Measurements from ENCODE around the gene HSPA12B. TPM values are rescaled to one million over a fixed set of nuclear protein-coding genes. Genes with fewer than 3 reads are reported as not detected.
A peak's percentile ranks its signal among the peaks of the same experiment; 100 is the strongest.

The HSPA12B gene
- total RNA-seq, 1 donor from 2014 or later = 0.44 TPM

- H3K4me1 Mint-ChIP-seq (ENCODE audit: low read depth, unreplicated experiment) = no peaks in the 10 kb centered on the region
- peaks cover 3% of the 10 kb centered on the region for H3K9me3 Mint-ChIP-seq (ENCODE audit: unreplicated experiment)
- no peaks in the 10 kb centered on the region for H3K36me3 Mint-ChIP-seq (ENCODE audit: unreplicated experiment)
- no peak overlapping the region for H3K4me3 Mint-ChIP-seq (ENCODE audit: unreplicated experiment)
- H3K27me3 Mint-ChIP-seq (ENCODE audit: unreplicated experiment) = peaks cover 3% of the 10 kb centered on the region
- TF ChIP-seq CTCF (IDR thresholded peaks at IDR 0.05; ENCODE audit: partially characterized antibody, unreplicated experiment) = no peak
- DNase-seq = no peak
- H3K27ac Mint-ChIP-seq (ENCODE audit: unreplicated experiment) = no peak overlapping the region
Observed at GRCh38 chr20:3706774-3707507, 25.5 kb upstream of the HSPA12B start.

GRCh38 chr20:3707508-3707899, 25.0 kb upstream of the HSPA12B start:
- H3K36me3 Mint-ChIP-seq (ENCODE audit: unreplicated experiment) = no peaks in the 10 kb centered on the region
- no peak overlapping the region for H3K27ac Mint-ChIP-seq (ENCODE audit: unreplicated experiment)

DNA sequence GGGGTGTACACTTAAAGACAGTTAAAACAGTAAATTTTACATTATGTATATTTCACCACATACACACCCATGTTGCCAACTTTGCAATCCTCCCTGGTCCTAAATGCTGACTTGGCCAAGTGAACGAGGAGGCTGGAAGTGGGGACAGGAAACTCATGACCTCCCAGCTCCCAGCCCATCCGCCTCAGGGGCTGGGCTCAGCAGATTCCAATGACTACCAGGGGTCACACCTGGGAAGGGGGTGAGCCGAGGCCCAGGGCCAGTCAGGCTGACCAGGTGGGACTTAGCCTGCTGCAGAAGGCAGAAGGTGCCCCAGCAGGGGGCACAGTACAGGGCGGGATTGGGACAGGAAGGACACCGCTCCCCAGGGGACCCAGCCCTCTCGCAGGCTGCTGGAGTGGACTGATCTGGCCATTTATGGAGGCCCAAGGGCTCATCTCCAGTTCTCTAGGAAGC, 22.4 kb upstream of the HSPA12B start:
- Mint-ChIP-seq H3K36me3 (ENCODE audit: unreplicated experiment) (no peaks in the 10 kb centered on the region), H3K4me3 (ENCODE audit: unreplicated experiment) (no peak overlapping the region), H3K4me1 (ENCODE audit: low read depth, unreplicated experiment) (no peaks in the 10 kb centered on the region), H3K27ac (ENCODE audit: unreplicated experiment) (no peak overlapping the region), H3K9me3 (ENCODE audit: unreplicated experiment) (peaks cover 5% of the 10 kb centered on the region), H3K27me3 (ENCODE audit: unreplicated experiment) (peaks cover 7% of the 10 kb centered on the region)
- no peak for DNase-seq
- no peak for TF ChIP-seq CTCF (IDR thresholded peaks at IDR 0.05; ENCODE audit: partially characterized antibody, unreplicated experiment)

More at GRCh38 chr20:3707508-3707899, 25.0 kb upstream of the HSPA12B start:
- Mint-ChIP-seq H3K9me3 (ENCODE audit: unreplicated experiment) (peaks cover 3% of the 10 kb centered on the region), H3K27me3 (ENCODE audit: unreplicated experiment) (peaks cover 3% of the 10 kb centered on the region), H3K4me3 (ENCODE audit: unreplicated experiment) (no peak overlapping the region), H3K4me1 (ENCODE audit: low read depth, unreplicated experiment) (no peaks in the 10 kb centered on the region)
- no peak for TF ChIP-seq CTCF (IDR thresholded peaks at IDR 0.05; ENCODE audit: partially characterized antibody, unreplicated experiment)
- DNase-seq = no peak

- TF ChIP-seq CTCF (IDR thresholded peaks at IDR 0.05; ENCODE audit: partially characterized antibody, unreplicated experiment) = peak; percentile 99
- Mint-ChIP-seq H3K4me1 (ENCODE audit: low read depth, unreplicated experiment) (no peaks in the 10 kb centered on the region), H3K9me3 (ENCODE audit: unreplicated experiment) (peaks cover 5% of the 10 kb centered on the region), H3K36me3 (ENCODE audit: unreplicated experiment) (no peaks in the 10 kb centered on the region), H3K27me3 (ENCODE audit: unreplicated experiment) (peaks cover 7% of the 10 kb centered on the region), H3K27ac (ENCODE audit: unreplicated experiment) (no peak overlapping the region), H3K4me3 (ENCODE audit: unreplicated experiment) (no peak overlapping the region)
- DNase-seq = peak; percentile 88
Observed at GRCh38 chr20:3710703-3711483, 21.6 kb upstream of the HSPA12B start.
